ENCODE results near the gene NXPH4. TPM values are rescaled to one million over a fixed set of nuclear protein-coding genes. Genes with fewer than 3 reads are reported as not detected.

NXPH4 gene
- total RNA-seq, 1 donor from 2014 or later = not detected

GRCh38 chr12:57220770-57221168, 4.2 kb downstream of the NXPH4 start:
- H3K4me1 Mint-ChIP-seq (ENCODE audit: unreplicated experiment) = peaks cover 7% of the 10 kb centered on the region

GRCh38 chr12:57221169-57221917, 4.7 kb downstream of the NXPH4 start:
- peak overlapping the region; percentile 57 for H3K27ac Mint-ChIP-seq (ENCODE audit: unreplicated experiment)
- H3K27me3 Mint-ChIP-seq (ENCODE audit: unreplicated experiment) = peaks cover 46% of the 10 kb centered on the region
- no peak overlapping the region for H3K4me3 Mint-ChIP-seq (ENCODE audit: unreplicated experiment)
- peaks cover 8% of the 10 kb centered on the region for H3K4me1 Mint-ChIP-seq (ENCODE audit: unreplicated experiment)
- no peak for DNase-seq (ENCODE audit: low spot score)
- H3K9me3 Mint-ChIP-seq (ENCODE audit: unreplicated experiment) = no peaks in the 10 kb centered on the region
- peaks cover 13% of the 10 kb centered on the region for H3K36me3 Mint-ChIP-seq (ENCODE audit: low read depth, unreplicated experiment)
- no peak for TF ChIP-seq CTCF (IDR thresholded peaks at IDR 0.05; ENCODE audit: unreplicated experiment)

More at GRCh38 chr12:57220770-57221168, 4.2 kb downstream of the NXPH4 start:
- Mint-ChIP-seq H3K9me3 (ENCODE audit: unreplicated experiment) (no peaks in the 10 kb centered on the region), H3K4me3 (ENCODE audit: unreplicated experiment) (no peak overlapping the region), H3K27ac (ENCODE audit: unreplicated experiment) (no peak overlapping the region), H3K36me3 (ENCODE audit: low read depth, unreplicated experiment) (peaks cover 13% of the 10 kb centered on the region), H3K27me3 (ENCODE audit: unreplicated experiment) (peaks cover 46% of the 10 kb centered on the region)
- no peak for TF ChIP-seq CTCF (IDR thresholded peaks at IDR 0.05; ENCODE audit: unreplicated experiment)
- DNase-seq (ENCODE audit: low spot score) = no peak

- no peak for TF ChIP-seq CTCF (IDR thresholded peaks at IDR 0.05; ENCODE audit: unreplicated experiment)
- Mint-ChIP-seq H3K4me1 (ENCODE audit: unreplicated experiment) (peaks cover 10% of the 10 kb centered on the region), H3K27me3 (ENCODE audit: unreplicated experiment) (peaks cover 47% of the 10 kb centered on the region), H3K27ac (ENCODE audit: unreplicated experiment) (no peak overlapping the region), H3K9me3 (ENCODE audit: unreplicated experiment) (no peaks in the 10 kb centered on the region), H3K36me3 (ENCODE audit: low read depth, unreplicated experiment) (peaks cover 13% of the 10 kb centered on the region), H3K4me3 (ENCODE audit: unreplicated experiment) (no peak overlapping the region)
- DNase-seq (ENCODE audit: low spot score) = no peak
Measured at GRCh38 chr12:57222286-57223190, 5.9 kb downstream of the NXPH4 start.

GRCh38 chr12:57223191-57224165, 6.9 kb downstream of the NXPH4 start:
- no peak for TF ChIP-seq CTCF (IDR thresholded peaks at IDR 0.05; ENCODE audit: unreplicated experiment)
- peaks cover 12% of the 10 kb centered on the region for H3K36me3 Mint-ChIP-seq (ENCODE audit: low read depth, unreplicated experiment)
- H3K27ac Mint-ChIP-seq (ENCODE audit: unreplicated experiment) = no peak overlapping the region
- no peak for DNase-seq (ENCODE audit: low spot score)
- H3K27me3 Mint-ChIP-seq (ENCODE audit: unreplicated experiment) = peaks cover 44% of the 10 kb centered on the region
- peaks cover 13% of the 10 kb centered on the region for H3K4me1 Mint-ChIP-seq (ENCODE audit: unreplicated experiment)
- no peak overlapping the region for H3K4me3 Mint-ChIP-seq (ENCODE audit: unreplicated experiment)
- no peaks in the 10 kb centered on the region for H3K9me3 Mint-ChIP-seq (ENCODE audit: unreplicated experiment)

Data from endothelial cell (in vitro differentiated cells).